Subcutaneous abdominal adipose tissue (tissue), 5 donors: Measurements from ENCODE around the gene SMG6.

Source experiments
- H3K27ac ChIP-seq: one replicate; pipeline ENCODE4 v1.7.0; 2013; ENCODE audit warnings: low read depth, mild to moderate bottlenecking, inconsistent platforms, low read length, moderate library complexity
- H3K27me3 ChIP-seq, 5 donors: one replicate each; pipeline ENCODE4 v1.7.0; 2013; ENCODE audit warnings: low read length in 5 of 5, inconsistent platforms in 1 of 5; ENCODE audit not compliant: control insufficient read depth in 5 of 5, insufficient read depth in 4 of 5
- H3K36me3 ChIP-seq, 5 donors: one replicate each; pipeline ENCODE4 v1.7.0; 2013; ENCODE audit warnings: low read length in 5 of 5; ENCODE audit not compliant: control insufficient read depth in 5 of 5, insufficient read depth in 5 of 5
- H3K4me1 ChIP-seq, 5 donors: one replicate each; pipeline ENCODE4 v1.7.0; 2013; ENCODE audit warnings: low read length in 5 of 5, mild to moderate bottlenecking in 3 of 5, moderate library complexity in 1 of 5; ENCODE audit not compliant: control insufficient read depth in 5 of 5, insufficient read depth in 5 of 5
- H3K4me3 ChIP-seq, 5 donors: one replicate each; pipeline ENCODE4 v1.7.0; 2013; ENCODE audit warnings: low read length in 5 of 5, low read depth in 1 of 5
- H3K9ac ChIP-seq, 5 donors: one replicate each; pipeline ENCODE4 v1.7.0; 2013; ENCODE audit warnings: low read length in 5 of 5, mild to moderate bottlenecking in 4 of 5, moderate library complexity in 3 of 5
- H3K9me3 ChIP-seq, 5 donors: one replicate each; pipeline ENCODE4 v1.7.0; 2013; ENCODE audit warnings: low read length in 5 of 5; ENCODE audit not compliant: control insufficient read depth in 5 of 5
- donor health status: healthy.
- donor health status: healthy.
- donor health status: healthy.
- donor health status: healthy.
- donor health status: healthy.

The SMG6 gene

GRCh38 chr17:2223617-2223927 is 80.0 kb downstream of the SMG6 start:
- no peaks in the 10 kb centered on the region for H3K27me3 ChIP-seq
- peak overlapping the region in 3 of 5 donors; percentile 15 to 31 (median 20) for H3K9ac ChIP-seq
- H3K27ac ChIP-seq = peak overlapping the region; percentile 80
- H3K4me1 ChIP-seq = peaks cover 4 to 17% (median 12%) of the 10 kb centered on the region in 5 donors
- H3K4me3 ChIP-seq = no peak overlapping the region
- H3K9me3 ChIP-seq = no peaks in the 10 kb centered on the region
- H3K36me3 ChIP-seq = peaks cover 0 to 5% (median 0%) of the 10 kb centered on the region in 5 donors

- Histone ChIP-seq H3K4me3 (no peak overlapping the region), H3K9me3 (no peaks in the 10 kb centered on the region), H3K36me3 (peaks cover 0 to 5% (median 0%) of the 10 kb centered on the region in 5 donors), H3K4me1 (peaks cover 4 to 17% (median 12%) of the 10 kb centered on the region in 5 donors), H3K27ac (peak overlapping the region; percentile 80), H3K9ac (peak overlapping the region in 3 of 5 donors; percentile 15 to 31 (median 20)), H3K27me3 (no peaks in the 10 kb centered on the region)
Observed at GRCh38 chr17:2222901-2223616, 80.5 kb downstream of the SMG6 start.

GRCh38 chr17:2222301-2222700 is 81.3 kb downstream of the SMG6 start:
- Histone ChIP-seq H3K4me3 (no peak overlapping the region), H3K27ac (peak overlapping the region; percentile 80)

GRCh38 chr17:2218426-2218825 is 85.2 kb downstream of the SMG6 start:
- Histone ChIP-seq H3K4me3 (no peak overlapping the region), H3K27ac (no peak overlapping the region), H3K9me3 (no peaks in the 10 kb centered on the region), H3K27me3 (no peaks in the 10 kb centered on the region), H3K9ac (no peak overlapping the region), H3K4me1 (peaks cover 12 to 39% (median 37%) of the 10 kb centered on the region in 5 donors), H3K36me3 (peaks cover 0 to 5% (median 0%) of the 10 kb centered on the region in 5 donors)

More at GRCh38 chr17:2222301-2222700, 81.3 kb downstream of the SMG6 start:
- Histone ChIP-seq H3K27me3 (no peaks in the 10 kb centered on the region), H3K9me3 (no peaks in the 10 kb centered on the region), H3K4me1 (peaks cover 4 to 17% (median 12%) of the 10 kb centered on the region in 5 donors), H3K36me3 (peaks cover 0 to 5% (median 0%) of the 10 kb centered on the region in 5 donors), H3K9ac (no peak overlapping the region)

- H3K4me3 ChIP-seq = peak overlapping the region; percentile 18 to 55 (median 36)
- H3K9me3 ChIP-seq = no peaks in the 10 kb centered on the region
- H3K27ac ChIP-seq = peak overlapping the region; percentile 87
- peak overlapping the region in 2 of 5 donors; percentile 22 to 38 for H3K9ac ChIP-seq
- H3K36me3 ChIP-seq = peaks cover 0 to 5% (median 0%) of the 10 kb centered on the region in 5 donors
- H3K27me3 ChIP-seq = no peaks in the 10 kb centered on the region
- H3K4me1 ChIP-seq = peaks cover 14 to 44% (median 35%) of the 10 kb centered on the region in 5 donors
Observed at GRCh38 chr17:2215616-2216364, 87.8 kb downstream of the SMG6 start.

- peaks cover 14 to 44% (median 35%) of the 10 kb centered on the region in 5 donors for H3K4me1 ChIP-seq
Observed at GRCh38 chr17:2214929-2215615, 88.5 kb downstream of the SMG6 start.

GRCh38 chr17:2214047-2214928 is 89.3 kb downstream of the SMG6 start:
- Histone ChIP-seq H3K27ac (peak overlapping the region; percentile 87), H3K9me3 (no peaks in the 10 kb centered on the region), H3K4me3 (peak overlapping the region in 4 of 5 donors; percentile 3 to 39 (median 26)), H3K27me3 (no peaks in the 10 kb centered on the region), H3K9ac (peak overlapping the region in 4 of 5 donors; percentile 9 to 60 (median 52)), H3K4me1 (peaks cover 14 to 44% (median 35%) of the 10 kb centered on the region in 5 donors), H3K36me3 (peaks cover 0 to 5% (median 0%) of the 10 kb centered on the region in 5 donors)

More at GRCh38 chr17:2214929-2215615, 88.5 kb downstream of the SMG6 start:
- Histone ChIP-seq H3K4me3 (peak overlapping the region in 2 of 5 donors; percentile 3 to 36), H3K36me3 (peaks cover 0 to 5% (median 0%) of the 10 kb centered on the region in 5 donors), H3K9me3 (no peaks in the 10 kb centered on the region), H3K9ac (peak overlapping the region in 3 of 5 donors; percentile 9 to 60 (median 56)), H3K27ac (peak overlapping the region; percentile 87), H3K27me3 (no peaks in the 10 kb centered on the region)

- peak overlapping the region; percentile 87 for H3K27ac ChIP-seq
- H3K9me3 ChIP-seq = no peaks in the 10 kb centered on the region
- peaks cover 14 to 44% (median 35%) of the 10 kb centered on the region in 5 donors for H3K4me1 ChIP-seq
- H3K27me3 ChIP-seq = no peaks in the 10 kb centered on the region
- peaks cover 0 to 2% (median 0%) of the 10 kb centered on the region in 5 donors for H3K36me3 ChIP-seq
- H3K9ac ChIP-seq = peak overlapping the region in 2 of 5 donors; percentile 27 to 48
- no peak overlapping the region for H3K4me3 ChIP-seq
Observed at GRCh38 chr17:2213291-2213960, 90.2 kb downstream of the SMG6 start.
